HepG2 (cell line): ENCODE results near the gene GALNT9.

Experiments used
- CREB1 ChIP-seq, 2 experiments: fragments of 450-650 bp in 1 of 2; IDR thresholded peaks; 2 replicates each; pipeline ENCODE4 v1.6.1; 2016 to 2017; ENCODE audit warnings: control low read depth in 1 of 2, mild to moderate bottlenecking in 1 of 2, missing compliant biosample characterization in 1 of 2, missing genetic modification characterization in 1 of 2
- POLR2A ChIP-seq, 2 experiments: IDR thresholded peaks; 2 replicates each; pipeline ENCODE4 v1.6.1; 2011; ENCODE audit warnings: low read depth in 2 of 2, low read length in 2 of 2, mild to moderate bottlenecking in 1 of 2, moderate library complexity in 1 of 2; ENCODE audit not compliant: insufficient read depth in 1 of 2
- ZNF232 ChIP-seq: sonication (generic); formaldehyde crosslinking; IDR thresholded peaks from 2 replicates; pipeline ENCODE4 v1.4.0; 2020; ENCODE audit warnings: missing genetic modification reagents, borderline replicate concordance
- ZNF451 ChIP-seq: sonication (generic); formaldehyde crosslinking; IDR thresholded peaks from 2 replicates; pipeline ENCODE4 v1.5.0; 2020; ENCODE audit warnings: mild to moderate bottlenecking, missing genetic modification reagents
- ZNF644 ChIP-seq: IDR thresholded peaks from 2 replicates; pipeline ENCODE4 v1.6.1; 2016; ENCODE audit warnings: low read depth
- TF ChIP-seq, protein P1 (sequence below): IDR thresholded peaks from 2 replicates; pipeline ENCODE4 v1.6.1; 2016; ENCODE audit warnings: low read depth, missing genetic modification reagents, missing compliant biosample characterization
- TF ChIP-seq, protein P2 (sequence below): sonication (generic); formaldehyde crosslinking; IDR thresholded peaks from 2 replicates; pipeline ENCODE4 v1.5.0; 2020; ENCODE audit warnings: mild to moderate bottlenecking, missing genetic modification reagents, moderate library complexity

DNA sequence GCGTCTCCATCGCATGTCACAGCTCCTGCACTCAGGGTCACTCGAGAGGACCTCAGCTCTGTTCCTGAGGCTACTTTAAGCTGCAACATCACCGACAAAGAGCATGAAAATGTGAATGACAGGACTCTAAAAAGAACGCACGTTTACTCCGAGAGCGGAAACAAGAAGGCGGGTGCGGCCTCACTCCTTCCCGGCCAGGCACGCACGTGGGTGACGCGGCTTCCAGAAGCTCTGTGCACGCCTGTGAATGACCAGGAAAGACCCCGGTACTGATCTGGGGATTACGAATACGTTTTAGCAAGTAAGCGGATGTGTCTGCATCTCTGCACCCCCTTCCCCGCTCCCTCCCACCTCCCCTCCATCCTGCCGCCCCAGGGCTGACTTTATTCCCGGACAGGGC, 15.2 kb upstream of the GALNT9 start:
- TF ChIP-seq ZNF451 (no peak), ZNF644 (no peak), CREB1 (IDR thresholded peaks at IDR 0.05) (no peak), CREB1 (CRISPR knock-in tag; IDR thresholded peaks at IDR 0.05) (no peak), POLR2A (IDR thresholded peaks at IDR 0.05; ENCODE audit: insufficient read depth in 1 of 2, low read depth in 2 of 2, low read length in 2 of 2) (no peak), ZNF232 (CRISPR knock-in tag) (no peak)
- TF ChIP-seq, protein P1, sequence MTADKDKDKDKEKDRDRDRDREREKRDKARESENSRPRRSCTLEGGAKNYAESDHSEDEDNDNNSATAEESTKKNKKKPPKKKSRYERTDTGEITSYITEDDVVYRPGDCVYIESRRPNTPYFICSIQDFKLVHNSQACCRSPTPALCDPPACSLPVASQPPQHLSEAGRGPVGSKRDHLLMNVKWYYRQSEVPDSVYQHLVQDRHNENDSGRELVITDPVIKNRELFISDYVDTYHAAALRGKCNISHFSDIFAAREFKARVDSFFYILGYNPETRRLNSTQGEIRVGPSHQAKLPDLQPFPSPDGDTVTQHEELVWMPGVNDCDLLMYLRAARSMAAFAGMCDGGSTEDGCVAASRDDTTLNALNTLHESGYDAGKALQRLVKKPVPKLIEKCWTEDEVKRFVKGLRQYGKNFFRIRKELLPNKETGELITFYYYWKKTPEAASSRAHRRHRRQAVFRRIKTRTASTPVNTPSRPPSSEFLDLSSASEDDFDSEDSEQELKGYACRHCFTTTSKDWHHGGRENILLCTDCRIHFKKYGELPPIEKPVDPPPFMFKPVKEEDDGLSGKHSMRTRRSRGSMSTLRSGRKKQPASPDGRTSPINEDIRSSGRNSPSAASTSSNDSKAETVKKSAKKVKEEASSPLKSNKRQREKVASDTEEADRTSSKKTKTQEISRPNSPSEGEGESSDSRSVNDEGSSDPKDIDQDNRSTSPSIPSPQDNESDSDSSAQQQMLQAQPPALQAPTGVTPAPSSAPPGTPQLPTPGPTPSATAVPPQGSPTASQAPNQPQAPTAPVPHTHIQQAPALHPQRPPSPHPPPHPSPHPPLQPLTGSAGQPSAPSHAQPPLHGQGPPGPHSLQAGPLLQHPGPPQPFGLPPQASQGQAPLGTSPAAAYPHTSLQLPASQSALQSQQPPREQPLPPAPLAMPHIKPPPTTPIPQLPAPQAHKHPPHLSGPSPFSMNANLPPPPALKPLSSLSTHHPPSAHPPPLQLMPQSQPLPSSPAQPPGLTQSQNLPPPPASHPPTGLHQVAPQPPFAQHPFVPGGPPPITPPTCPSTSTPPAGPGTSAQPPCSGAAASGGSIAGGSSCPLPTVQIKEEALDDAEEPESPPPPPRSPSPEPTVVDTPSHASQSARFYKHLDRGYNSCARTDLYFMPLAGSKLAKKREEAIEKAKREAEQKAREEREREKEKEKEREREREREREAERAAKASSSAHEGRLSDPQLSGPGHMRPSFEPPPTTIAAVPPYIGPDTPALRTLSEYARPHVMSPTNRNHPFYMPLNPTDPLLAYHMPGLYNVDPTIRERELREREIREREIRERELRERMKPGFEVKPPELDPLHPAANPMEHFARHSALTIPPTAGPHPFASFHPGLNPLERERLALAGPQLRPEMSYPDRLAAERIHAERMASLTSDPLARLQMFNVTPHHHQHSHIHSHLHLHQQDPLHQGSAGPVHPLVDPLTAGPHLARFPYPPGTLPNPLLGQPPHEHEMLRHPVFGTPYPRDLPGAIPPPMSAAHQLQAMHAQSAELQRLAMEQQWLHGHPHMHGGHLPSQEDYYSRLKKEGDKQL (CRISPR knock-in tag) = no peak
- TF ChIP-seq, protein P2, sequence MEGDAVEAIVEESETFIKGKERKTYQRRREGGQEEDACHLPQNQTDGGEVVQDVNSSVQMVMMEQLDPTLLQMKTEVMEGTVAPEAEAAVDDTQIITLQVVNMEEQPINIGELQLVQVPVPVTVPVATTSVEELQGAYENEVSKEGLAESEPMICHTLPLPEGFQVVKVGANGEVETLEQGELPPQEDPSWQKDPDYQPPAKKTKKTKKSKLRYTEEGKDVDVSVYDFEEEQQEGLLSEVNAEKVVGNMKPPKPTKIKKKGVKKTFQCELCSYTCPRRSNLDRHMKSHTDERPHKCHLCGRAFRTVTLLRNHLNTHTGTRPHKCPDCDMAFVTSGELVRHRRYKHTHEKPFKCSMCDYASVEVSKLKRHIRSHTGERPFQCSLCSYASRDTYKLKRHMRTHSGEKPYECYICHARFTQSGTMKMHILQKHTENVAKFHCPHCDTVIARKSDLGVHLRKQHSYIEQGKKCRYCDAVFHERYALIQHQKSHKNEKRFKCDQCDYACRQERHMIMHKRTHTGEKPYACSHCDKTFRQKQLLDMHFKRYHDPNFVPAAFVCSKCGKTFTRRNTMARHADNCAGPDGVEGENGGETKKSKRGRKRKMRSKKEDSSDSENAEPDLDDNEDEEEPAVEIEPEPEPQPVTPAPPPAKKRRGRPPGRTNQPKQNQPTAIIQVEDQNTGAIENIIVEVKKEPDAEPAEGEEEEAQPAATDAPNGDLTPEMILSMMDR = no peak
